CD1c-positive myeloid dendritic cell (primary cell): ENCODE results near the gene SLAIN1.

Experiments used
- DNase-seq: peaks from one replicate; pipeline ENCODE4 v3.0.0-alpha.2; 2016; ENCODE audit errors: extremely low spot score

SLAIN1 gene

DNA sequence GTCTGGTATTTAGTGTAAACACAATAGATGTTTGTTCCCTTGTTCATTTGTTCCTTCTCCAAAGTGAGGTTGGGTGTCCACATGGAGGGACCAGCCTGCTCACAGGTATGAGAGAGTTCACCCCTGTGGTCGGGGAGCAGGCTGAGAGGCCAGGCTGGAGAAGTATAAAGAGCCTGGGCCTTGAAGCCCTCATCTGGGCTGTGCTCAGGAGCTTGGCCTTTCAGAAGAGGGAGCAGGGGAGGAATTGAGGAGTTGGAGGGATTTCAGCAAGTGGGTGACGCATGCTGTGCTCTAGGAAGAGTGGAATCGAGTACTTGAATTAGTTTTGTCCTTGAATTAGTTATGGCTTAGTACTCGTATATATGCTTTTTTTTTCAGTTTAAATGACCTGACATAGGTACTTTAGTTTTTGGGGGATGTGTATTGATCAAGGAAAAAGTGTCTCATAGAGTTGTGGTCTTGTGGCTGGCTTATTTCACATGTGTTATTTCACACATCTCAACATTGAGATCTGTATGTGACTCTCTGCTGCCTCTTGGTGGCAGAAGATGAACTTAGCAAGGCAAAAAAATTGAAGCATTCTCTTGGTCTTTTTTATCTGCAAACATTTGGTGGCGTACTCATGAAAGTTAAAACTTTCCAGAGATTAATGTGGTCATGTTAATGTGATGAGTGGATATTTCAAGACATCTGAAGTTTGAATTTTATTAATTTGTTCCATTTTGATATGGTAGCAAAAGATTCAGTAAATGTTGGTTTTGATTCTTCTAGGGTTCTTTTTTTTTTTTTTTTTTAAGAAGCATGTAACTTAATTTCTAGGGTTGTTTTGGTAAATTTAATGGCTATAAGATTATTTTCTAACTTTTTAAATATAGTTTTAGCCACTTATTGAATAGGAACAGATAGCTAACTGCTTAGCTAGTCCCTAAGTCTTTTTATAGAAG lies 54.3 kb downstream of the SLAIN1 start:
- DNase-seq, result peak; percentile 58

GRCh38 chr13:77752512-77753069 lies 55.1 kb downstream of the SLAIN1 start:
- DNase-seq, result no peak

DNA sequence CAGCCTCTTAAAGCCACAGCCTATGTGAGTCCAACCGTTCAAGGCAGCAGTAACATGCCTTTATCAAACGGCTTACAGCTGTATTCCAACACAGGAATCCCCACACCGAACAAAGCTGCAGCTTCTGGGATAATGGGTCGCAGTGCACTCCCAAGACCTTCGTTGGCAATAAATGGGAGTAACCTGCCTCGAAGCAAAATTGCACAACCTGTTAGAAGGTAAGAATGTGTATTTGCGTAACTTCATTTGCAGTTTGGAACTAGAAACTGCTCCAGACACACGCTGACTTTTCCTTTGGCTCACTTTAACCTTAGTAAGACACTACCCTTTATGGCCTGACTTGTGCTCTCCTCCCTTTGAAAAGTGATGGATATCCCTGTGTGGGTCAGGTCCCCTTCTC lies 63.4 kb downstream of the SLAIN1 start:
- DNase-seq, result no peak

- DNase-seq, result peak; percentile 48
These were observed 69.9 kb downstream of the SLAIN1 start for GRCh38 chr13:77767413-77767812.

DNA sequence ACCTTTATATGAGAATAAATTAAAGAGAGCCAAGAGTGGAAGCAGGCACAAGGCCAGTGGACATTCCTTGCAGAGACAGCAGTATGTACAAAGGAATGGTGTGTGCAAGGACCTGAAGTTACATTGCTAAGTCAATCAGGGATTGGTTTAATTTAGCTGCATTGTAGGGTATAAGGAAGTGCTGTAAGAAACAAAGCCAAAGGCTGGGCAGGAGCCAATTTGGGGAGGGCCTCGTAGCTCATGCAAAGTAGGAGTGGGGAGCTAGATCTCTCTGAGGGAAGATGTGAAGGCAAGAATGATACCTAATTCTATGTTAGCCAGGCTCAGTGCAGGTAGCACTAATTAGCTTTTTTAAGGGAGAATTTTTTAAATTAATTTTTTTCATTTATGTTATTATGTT lies 76.7 kb downstream of the SLAIN1 start:
- no peak for DNase-seq

GRCh38 chr13:77776704-77777103 lies 79.2 kb downstream of the SLAIN1 start:
- DNase-seq, result no peak

DNA sequence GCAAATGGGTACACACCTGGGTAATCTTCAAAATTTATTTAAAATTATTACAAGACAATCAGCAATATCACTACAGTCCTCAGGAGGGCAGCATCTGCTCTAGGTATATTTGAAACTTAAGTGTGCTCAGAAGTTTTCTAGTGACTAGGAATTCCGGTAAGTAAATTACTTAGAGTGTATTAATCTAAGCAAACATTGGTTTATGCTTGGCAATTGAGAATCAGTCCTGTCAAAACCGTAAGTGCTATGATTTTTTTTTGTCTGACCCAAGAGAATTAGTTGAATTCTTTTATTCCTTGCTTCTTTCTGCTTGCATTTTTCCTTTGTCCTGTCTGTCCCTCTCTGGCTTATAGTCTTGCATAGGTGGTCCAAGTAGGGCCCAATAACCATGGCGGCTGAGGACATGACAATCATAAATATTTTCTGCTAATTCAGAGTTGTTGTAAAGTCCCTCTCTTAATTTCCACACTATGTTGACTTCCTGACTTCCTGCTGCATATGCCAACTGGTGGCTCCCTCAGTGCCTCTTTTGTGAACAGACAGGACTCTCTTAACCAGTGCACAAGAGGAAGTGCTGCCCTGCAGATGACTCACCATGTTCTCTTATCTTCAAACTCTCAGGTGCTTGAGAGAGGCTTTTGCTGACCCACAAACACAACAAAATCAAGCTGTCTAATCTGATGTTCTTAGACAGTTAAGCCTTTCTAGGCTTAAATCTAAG lies 82.2 kb downstream of the SLAIN1 start:
- DNase-seq, result peak; percentile 73

GRCh38 chr13:77781808-77782207 lies 84.3 kb downstream of the SLAIN1 start:
- DNase-seq, result no peak

GRCh38 chr13:77784515-77784914 lies 87.0 kb downstream of the SLAIN1 start:
- DNase-seq, result no peak

DNA sequence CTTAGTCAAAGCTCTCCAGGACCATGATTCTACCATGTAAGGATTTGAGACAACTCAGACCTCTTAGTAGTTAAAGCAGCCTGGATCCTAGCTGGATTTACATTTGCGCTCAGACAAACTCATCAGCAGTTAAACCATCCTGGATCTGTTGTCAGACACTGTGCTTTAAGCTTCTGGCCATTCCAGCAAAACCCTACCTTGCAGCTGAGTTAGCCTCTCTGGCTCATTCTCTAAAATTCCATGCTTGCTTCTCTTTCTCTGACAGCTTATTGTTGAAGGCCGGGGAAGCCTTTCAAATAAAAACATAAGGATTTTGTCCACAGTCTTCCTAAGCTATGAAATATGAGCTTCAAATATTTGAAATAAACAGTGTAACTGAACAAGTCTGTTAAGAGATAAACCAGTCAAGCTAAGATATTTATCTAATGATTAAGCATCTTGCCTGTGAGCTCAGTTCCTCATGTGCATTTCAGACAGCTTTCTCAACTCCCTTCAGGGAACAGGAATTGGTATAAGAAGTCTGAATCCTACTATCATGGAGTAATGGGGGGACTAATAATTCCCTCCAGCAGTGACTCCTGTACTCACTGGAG lies 89.3 kb downstream of the SLAIN1 start:
- no peak for DNase-seq

DNA sequence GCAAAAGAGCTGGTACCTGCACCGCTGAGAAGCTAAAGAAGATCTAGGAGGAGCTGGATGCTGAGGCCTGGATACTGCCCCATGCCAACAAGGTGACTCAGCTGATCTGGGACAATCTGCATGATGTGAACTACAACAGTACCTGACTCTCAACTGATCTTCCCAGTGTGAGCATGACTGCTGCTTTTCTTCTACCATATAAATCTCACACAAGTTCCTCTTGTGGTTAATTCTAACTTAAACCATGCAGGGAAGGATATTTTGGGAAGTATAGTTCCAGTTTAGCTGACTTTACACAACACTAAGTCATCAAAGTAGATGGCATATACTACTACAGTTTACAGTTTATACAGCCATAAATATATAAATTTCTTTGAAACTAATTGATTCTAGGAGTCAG lies 91.9 kb downstream of the SLAIN1 start:
- peak; percentile 26 for DNase-seq

DNA sequence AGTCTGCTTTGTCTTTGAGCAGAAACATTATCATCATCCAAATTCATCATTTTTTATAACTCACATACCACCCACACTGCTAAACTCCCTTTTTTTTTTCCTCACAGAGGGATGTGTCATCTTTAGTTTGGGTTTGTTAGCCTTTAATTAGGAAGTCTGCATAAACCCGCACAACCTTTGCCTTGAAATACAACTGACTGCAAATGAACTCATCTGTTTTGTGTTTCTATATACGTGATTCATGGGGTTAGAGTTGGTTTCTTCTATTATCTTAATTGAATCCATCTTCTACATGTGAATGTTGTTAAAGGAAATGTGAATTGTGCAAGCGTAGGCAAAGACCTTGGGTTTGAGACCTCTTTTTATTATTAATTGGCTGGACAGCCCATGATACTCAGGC lies 102.7 kb downstream of the SLAIN1 start:
- DNase-seq, result no peak

- no peak for DNase-seq
These were observed 109.0 kb downstream of the SLAIN1 start for GRCh38 chr13:77806518-77806917.

- no peak for DNase-seq
These were observed 110.1 kb downstream of the SLAIN1 start for GRCh38 chr13:77807431-77808135.

- no peak for DNase-seq
These were observed 112.9 kb downstream of the SLAIN1 start for GRCh38 chr13:77810430-77810829.

DNA sequence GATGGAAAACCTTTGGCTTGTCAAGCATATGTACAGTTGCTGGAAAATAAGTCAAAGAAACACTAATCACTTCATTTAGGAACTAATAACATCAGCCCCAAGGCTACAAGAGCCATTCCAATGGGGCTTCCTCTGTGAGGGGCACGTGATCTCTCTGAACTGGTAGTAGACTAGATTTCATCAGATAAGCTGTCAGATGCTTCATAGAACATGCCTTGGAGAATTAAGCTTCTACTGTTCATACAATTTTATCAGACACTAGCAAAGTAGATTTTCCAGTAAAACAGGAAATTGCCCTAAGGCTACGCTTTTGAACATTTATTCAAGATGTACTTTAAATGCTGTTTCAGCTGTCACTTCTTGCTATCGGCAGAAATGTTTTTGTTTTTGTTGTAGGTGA lies 113.4 kb downstream of the SLAIN1 start:
- DNase-seq, result no peak

DNA sequence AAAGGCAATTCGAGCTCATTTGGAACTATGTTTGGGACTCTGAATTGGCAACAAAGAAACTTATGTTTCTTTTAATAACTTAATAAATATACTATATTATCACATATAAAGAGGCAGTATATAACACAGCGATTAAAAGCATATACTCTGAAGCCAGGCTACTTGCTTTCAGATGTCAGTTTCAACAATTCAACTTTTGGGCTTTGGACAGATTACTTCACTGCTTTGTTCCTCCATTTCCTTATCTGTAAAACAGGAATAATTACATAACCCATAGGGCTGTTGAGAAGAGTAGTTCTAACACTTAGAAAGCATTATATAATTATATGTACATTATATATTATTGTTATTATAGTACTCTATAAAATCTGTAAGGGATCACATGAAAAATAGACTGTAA lies 113.9 kb downstream of the SLAIN1 start:
- peak; percentile 29 for DNase-seq

- DNase-seq, result no peak
These were observed 114.5 kb downstream of the SLAIN1 start for GRCh38 chr13:77811981-77812380.
